Gastroesophageal sphincter (tissue), 3 donors: ENCODE results near the gene MAGEB17.

Experiments
- CTCF ChIP-seq, 4 experiments: fragments of 200-600 bp in 2 of 4; fragments of 450-650 bp in 2 of 4; sonication (generic) in 1 of 4; IDR thresholded peaks; one replicate each; pipeline ENCODE4 v1.5.1; 2017 to 2019; ENCODE audit warnings: antibody characterized with exemption in 4 of 4, mild to moderate bottlenecking in 2 of 4, moderate library complexity in 2 of 4
- EP300 ChIP-seq: sonication (generic); formaldehyde crosslinking; IDR thresholded peaks from one replicate; pipeline ENCODE4 v1.6.1; 2017; ENCODE audit warnings: antibody characterized with exemption, mild to moderate bottlenecking
- POLR2A ChIP-seq, 2 donors: fragments of 450-650 bp; IDR thresholded peaks; one replicate each; pipeline ENCODE4 v1.6.1; 2017; ENCODE audit warnings: antibody characterized with exemption in 2 of 2, mild to moderate bottlenecking in 2 of 2, moderate library complexity in 1 of 2
- POLR2AphosphoS5 ChIP-seq: sonication (generic); formaldehyde crosslinking; IDR thresholded peaks from one replicate; pipeline ENCODE4 v1.6.1; 2017; ENCODE audit warnings: antibody characterized with exemption

GRCh38 chrX:16212024-16212423, 44.7 kb downstream of the MAGEB17 start:
- TF ChIP-seq CTCF (IDR thresholded peaks at IDR 0.05) (no peak), POLR2A (IDR thresholded peaks at IDR 0.05) (no peak), POLR2AphosphoS5 (no peak), EP300 (no peak)
